Esophagus muscularis mucosa (tissue), 4 donors: Measurements from ENCODE around the gene CASKIN2. TPM values are rescaled to one million over a fixed set of nuclear protein-coding genes. Genes with fewer than 3 reads are reported as not detected.
"Not testable (repeated sequence)": the region's sequence is repeated elsewhere in the genome, so short reads cannot be mapped to it uniquely, and the experiment has no call there.

ENCODE experiments used
- DNase-seq: peaks from one replicate; pipeline ENCODE4 v3.0.0-alpha.2; 2017; ENCODE audit errors: extremely low spot score
- H3K27ac ChIP-seq, 4 donors: fragments of 200-600 bp; sonication (generic); replicated peaks in 1 of 4; 1 replicate in 3 of 4; 2 replicates in 1 of 4; pipeline ENCODE4 v1.5.1; 2016 to 2019; ENCODE audit warnings: mild to moderate bottlenecking in 1 of 4
- H3K27me3 ChIP-seq, 4 donors: fragments of 200-600 bp; sonication (generic); one replicate each; pipeline versions ENCODE4 v1.5.1 to v1.6.0; 2016 to 2019
- H3K36me3 ChIP-seq, 4 donors: fragments of 200-600 bp; sonication (generic); one replicate each; pipeline ENCODE4 v1.5.1; 2016 to 2019
- H3K4me1 ChIP-seq, 4 donors: fragments of 200-600 bp; sonication (generic); one replicate each; pipeline ENCODE4 v1.5.1; 2016 to 2019
- H3K4me3 ChIP-seq, 4 donors: fragments of 200-600 bp; sonication (generic); 1 replicate in 2 of 4; 2 replicates in 2 of 4; pipeline ENCODE4 v1.5.1; 2016 to 2019; ENCODE audit warnings: mild to moderate bottlenecking in 4 of 4, moderate library complexity in 1 of 4
- H3K9me3 ChIP-seq, 4 donors: fragments of 200-600 bp; sonication (generic); 1 replicate in 3 of 4; 2 replicates in 1 of 4; pipeline ENCODE4 v1.5.1; 2016 to 2019
- CTCF ChIP-seq, 3 experiments: fragments of 200-600 bp in 2 of 3; fragments of 450-650 bp in 1 of 3; sonication (generic) in 2 of 3; IDR thresholded peaks; one replicate each; pipeline ENCODE4 v1.5.1; 2017 to 2019; ENCODE audit warnings: antibody characterized with exemption in 3 of 3, mild to moderate bottlenecking in 2 of 3, moderate library complexity in 1 of 3
- EP300 ChIP-seq: sonication (generic); formaldehyde crosslinking; IDR thresholded peaks from one replicate; pipeline ENCODE4 v1.6.1; 2017; ENCODE audit warnings: antibody characterized with exemption
- POLR2A ChIP-seq: fragments of 450-650 bp; IDR thresholded peaks from one replicate; pipeline ENCODE4 v1.6.1; 2017; ENCODE audit warnings: antibody characterized with exemption, moderate library complexity, mild to moderate bottlenecking, low read depth
- POLR2AphosphoS5 ChIP-seq, 2 donors: sonication (generic); formaldehyde crosslinking; IDR thresholded peaks; one replicate each; pipeline ENCODE4 v1.6.1; 2017; ENCODE audit warnings: antibody characterized with exemption in 2 of 2
- WGBS: methylation state at CpG from one replicate; pipeline ENCODE4 v1.1.5; 2018; 5-methylcytosine and 5-hydroxymethylcytosine counted together
- intact Hi-C: fragments of 100-400 bp; cut with DNase I; formaldehyde crosslinking; loops from one replicate; pipeline ENCODE4 v1.15.1; 2023
- total RNA-seq, 4 donors: library from RNA; depleted of rRNA; stranded (reverse); fragments of >200 nt; gene quantifications; one replicate each; pipeline versions ENCODE4 v1.1.0 to v1.2.1, GENCODE V29; 2016

CASKIN2 gene
- total RNA-seq, 4 donors from 2014 or later = 16.2 to 43.5 (median 35.5) TPM

GRCh38 chr17:75456039-75456416 lies 59.3 kb downstream of the CASKIN2 start:
- intact Hi-C loops = no loop called here

GRCh38 chr17:75454672-75455071 lies 60.7 kb downstream of the CASKIN2 start:
- peaks cover 30 to 36% (median 34%) of the 10 kb centered on the region in 4 donors for H3K4me1 ChIP-seq
- H3K9me3 ChIP-seq, DNase-seq, H3K4me3 ChIP-seq, H3K36me3 ChIP-seq, intact Hi-C loops, H3K27me3 ChIP-seq: not testable (repeated sequence)
- H3K27ac ChIP-seq = peak overlapping the region in 1 of 4 donors; percentile 94
- 96% methylated on average over 3 of the region's 3 CpGs for WGBS

More at GRCh38 chr17:75456039-75456416, 59.3 kb downstream of the CASKIN2 start:
- DNase-seq = no peak
- TF ChIP-seq EP300 (no peak), CTCF (IDR thresholded peaks at IDR 0.05) (no peak), POLR2AphosphoS5 (IDR thresholded peaks at IDR 0.05) (no peak), POLR2A (no peak)
- no peaks in the 10 kb centered on the region for H3K27me3 ChIP-seq
- no peaks in the 10 kb centered on the region for H3K36me3 ChIP-seq
- WGBS = 3% methylated on average over 13 of the region's 13 CpGs
- H3K4me3 ChIP-seq = peak overlapping the region; percentile 90 to 96 (median 92)
- peaks cover 34 to 46% (median 40%) of the 10 kb centered on the region in 4 donors for H3K4me1 ChIP-seq
- H3K9me3 ChIP-seq = no peaks in the 10 kb centered on the region
- peak overlapping the region; percentile 90 to 94 (median 91) for H3K27ac ChIP-seq

- no peak for DNase-seq
- Histone ChIP-seq H3K27ac (no peak overlapping the region), H3K4me3 (no peak overlapping the region), H3K9me3 (no peaks in the 10 kb centered on the region), H3K4me1 (peaks cover 25 to 31% (median 30%) of the 10 kb centered on the region in 4 donors), H3K27me3 (no peaks in the 10 kb centered on the region), H3K36me3 (no peaks in the 10 kb centered on the region)
- intact Hi-C loops = no loop called here
- TF ChIP-seq POLR2AphosphoS5 (IDR thresholded peaks at IDR 0.05) (no peak), CTCF (IDR thresholded peaks at IDR 0.05) (no peak), POLR2A (no peak), EP300 (no peak)
These were observed 61.1 kb downstream of the CASKIN2 start for GRCh38 chr17:75454193-75454592.

- H3K27ac ChIP-seq = no peak overlapping the region
- no peak overlapping the region for H3K4me3 ChIP-seq
- no peak for DNase-seq
- intact Hi-C loops = no loop called here
- no peaks in the 10 kb centered on the region for H3K36me3 ChIP-seq
- peaks cover 0 to 1% (median under 1%) of the 10 kb centered on the region in 4 donors for H3K4me1 ChIP-seq
- 84% methylated on average over 4 of the region's 4 CpGs for WGBS
- no peaks in the 10 kb centered on the region for H3K27me3 ChIP-seq
- no peaks in the 10 kb centered on the region for H3K9me3 ChIP-seq
- TF ChIP-seq POLR2AphosphoS5 (IDR thresholded peaks at IDR 0.05) (no peak), CTCF (IDR thresholded peaks at IDR 0.05) (no peak), EP300 (no peak), POLR2A (no peak)
These were observed 65.1 kb downstream of the CASKIN2 start for GRCh38 chr17:75450270-75450669.

Other genes with a start within 250 kb of the CASKIN2 start
- 10 to 100 TPM; 42.4 to 52.0 (median 44.8) TPM for gene MIF4GD, start 244.3 kb downstream of the CASKIN2 start, total RNA-seq
- gene SLC25A19, start 226.1 kb downstream of the CASKIN2 start, total RNA-seq = 10 to 100 TPM in 3 of 4 donors, 1 to 10 TPM in 1; 9.6 to 17.5 (median 15.2) TPM
- gene GRB2, start 109.9 kb downstream of the CASKIN2 start, total RNA-seq = 100 to 1,000 TPM in 3 of 4 donors, 10 to 100 TPM in 1; 84.3 to 140 (median 113) TPM
- 10 to 100 TPM; 35.3 to 71.4 (median 46.3) TPM for gene TMEM94, start 58.9 kb downstream of the CASKIN2 start, total RNA-seq
- 10 to 100 TPM; 14.5 to 32.1 (median 24.1) TPM for gene TSEN54, start 991 bp upstream of the CASKIN2 start, total RNA-seq
- gene LLGL2, start 10.2 kb upstream of the CASKIN2 start, total RNA-seq = 10 to 100 TPM in 2 of 4 donors, 1 to 10 TPM in 2; 6.1 to 12.3 (median 9.1) TPM
- 10 to 100 TPM; 34.5 to 61.9 (median 43.4) TPM for gene MYO15B, start 72.3 kb upstream of the CASKIN2 start, total RNA-seq
- gene SMIM5, start 117.9 kb upstream of the CASKIN2 start, total RNA-seq = 1 to 10 TPM; 4.3 to 6.6 (median 5.6) TPM
- 10 to 100 TPM in 3 of 4 donors, 1 to 10 TPM in 1; 6.3 to 14.7 (median 11.9) TPM for gene RECQL5, start 151.6 kb upstream of the CASKIN2 start, total RNA-seq
- 10 to 100 TPM; 50.3 to 81.3 (median 77.6) TPM for gene SAP30BP, start 151.8 kb upstream of the CASKIN2 start, total RNA-seq
- gene ITGB4, start 205.9 kb upstream of the CASKIN2 start, total RNA-seq = 10 to 100 TPM; 36.5 to 57.4 (median 46.6) TPM
- 10 to 100 TPM; 16.9 to 34.1 (median 24.4) TPM for gene GALK1, start 249.7 kb upstream of the CASKIN2 start, total RNA-seq